GM18502 (cell line): ENCODE measurements around the gene EBLN2.
A peak's percentile ranks its signal among the peaks of the same experiment; 100 is the strongest.
"Not testable (repeated sequence)": the region's sequence is repeated elsewhere in the genome, so short reads cannot be mapped to it uniquely, and the experiment has no call there.

Source experiments
- ATAC-seq: cut with Tn5 transposase; IDR thresholded peaks from one replicate; pipeline ENCODE4 v1.9.1; 2021; ENCODE audit warnings: mild to moderate bottlenecking; ENCODE audit not compliant: unreplicated experiment, poor library complexity

The EBLN2 gene

GRCh38 chr3:73056014-73056844, 5.2 kb upstream of the EBLN2 start:
- ATAC-seq: no peak

DNA sequence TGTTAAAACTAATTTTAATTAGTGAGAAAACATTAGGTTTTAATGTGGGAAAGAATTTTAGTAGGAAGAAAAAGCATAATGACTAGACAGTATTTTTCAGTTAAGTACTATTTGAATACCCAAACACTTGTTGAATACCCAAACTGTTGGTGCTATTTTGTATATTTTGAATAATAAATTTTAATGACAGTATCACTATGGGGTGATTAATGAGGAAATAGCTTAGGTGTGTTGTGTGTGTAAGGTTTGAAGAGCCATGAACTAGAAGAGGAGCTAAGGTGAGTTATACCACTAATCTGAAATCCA, 4.7 kb upstream of the EBLN2 start:
- ATAC-seq: no peak

GRCh38 chr3:73060302-73060723, 1.1 kb upstream of the EBLN2 start:
- no peak for ATAC-seq

GRCh38 chr3:73066243-73066642, 4.8 kb downstream of the EBLN2 start:
- not testable (repeated sequence) for ATAC-seq

DNA sequence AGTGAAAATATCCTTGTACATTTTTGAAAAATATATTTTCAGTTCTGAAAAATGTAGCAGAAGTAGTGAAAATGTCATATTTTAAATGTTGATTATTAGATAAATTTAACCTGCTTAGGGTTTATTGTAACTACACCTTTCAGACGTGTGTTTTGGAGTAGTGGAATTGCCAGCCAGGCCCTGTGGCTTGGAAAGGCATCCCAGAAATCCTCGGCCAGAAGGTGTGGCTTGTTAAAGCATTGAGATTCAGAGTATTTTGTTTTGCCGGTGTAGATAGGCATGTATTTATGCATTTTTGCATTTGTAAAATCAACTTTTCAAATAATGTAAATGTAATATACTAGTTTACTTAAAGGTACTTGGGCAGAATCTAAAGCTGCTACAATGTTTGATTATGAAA, 7.0 kb downstream of the EBLN2 start:
- ATAC-seq: no peak

- no peak for ATAC-seq
These were observed 7.7 kb downstream of the EBLN2 start for GRCh38 chr3:73069187-73069586.

GRCh38 chr3:73069775-73070444, 8.5 kb downstream of the EBLN2 start:
- ATAC-seq: no peak

- no peak for ATAC-seq
These were observed 9.5 kb downstream of the EBLN2 start for GRCh38 chr3:73070675-73071575.

GRCh38 chr3:73071952-73072351, 10.5 kb downstream of the EBLN2 start:
- ATAC-seq: no peak

- ATAC-seq: no peak
These were observed 11.2 kb downstream of the EBLN2 start for GRCh38 chr3:73072634-73073033.

DNA sequence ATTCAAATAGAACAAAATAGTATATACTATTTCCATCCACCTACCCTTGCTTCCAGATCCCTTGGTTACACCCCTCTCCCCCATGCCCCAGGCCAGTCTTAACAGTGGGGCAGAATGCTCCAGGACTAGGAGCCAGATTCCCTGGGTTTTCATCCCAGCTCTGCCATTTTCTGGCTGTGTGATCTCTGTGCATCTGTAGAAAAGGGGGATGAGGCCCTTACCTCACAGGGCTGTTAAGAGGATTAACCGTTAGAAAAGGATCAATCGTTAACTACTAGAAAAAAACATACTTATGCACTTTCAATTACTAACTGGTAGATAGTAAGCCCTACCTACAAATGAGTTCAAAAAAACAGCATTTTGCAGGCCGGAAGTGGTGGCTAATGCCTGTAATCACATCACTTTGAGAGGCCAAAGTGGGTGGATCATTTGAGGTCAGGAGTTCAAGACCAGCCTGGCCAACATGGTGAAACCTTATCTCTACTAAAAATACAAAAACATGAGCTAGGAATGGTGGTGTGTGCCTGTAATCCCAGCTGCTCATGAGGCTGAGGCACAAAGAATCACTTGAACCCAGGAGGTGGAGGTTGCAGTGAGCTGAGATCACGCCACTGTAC, 11.7 kb downstream of the EBLN2 start:
- no peak for ATAC-seq

GRCh38 chr3:73074781-73075180, 13.3 kb downstream of the EBLN2 start:
- no peak for ATAC-seq

DNA sequence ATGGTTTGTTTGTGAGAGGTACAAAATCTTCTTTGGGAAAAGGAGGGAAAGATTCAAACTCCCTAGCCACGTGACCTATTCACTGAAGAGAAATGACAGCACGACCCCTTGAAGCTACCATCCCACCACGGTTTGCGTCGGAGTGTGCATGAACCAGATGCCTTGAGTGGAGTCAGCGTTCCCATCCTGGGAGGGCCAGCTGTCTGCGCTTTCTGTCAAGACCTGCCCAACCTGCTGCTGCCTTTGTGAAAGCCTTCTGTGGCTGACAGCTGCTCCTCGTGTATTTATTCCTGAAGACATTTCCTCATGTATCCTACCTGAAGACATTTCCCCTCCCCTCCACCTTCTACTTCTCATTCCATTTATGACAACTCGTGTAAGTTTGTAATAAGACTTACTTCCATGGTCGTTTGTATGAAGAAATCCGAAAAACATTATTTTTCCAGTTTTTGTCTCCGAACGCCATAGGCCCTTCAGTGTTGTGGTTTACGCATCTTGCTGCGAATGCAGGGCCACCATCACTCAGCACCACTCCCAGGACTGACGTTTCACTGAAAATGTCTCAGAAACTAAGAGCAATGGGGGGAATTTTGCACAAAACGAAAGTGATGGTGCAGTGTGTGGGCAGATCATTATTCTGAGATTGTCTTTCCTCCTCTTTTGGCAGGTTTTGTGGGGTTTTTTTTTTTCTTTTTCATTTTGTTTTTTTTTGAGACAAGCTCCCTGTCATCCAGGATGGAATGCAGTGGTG, 18.9 kb downstream of the EBLN2 start:
- ATAC-seq: peak; percentile 79

DNA sequence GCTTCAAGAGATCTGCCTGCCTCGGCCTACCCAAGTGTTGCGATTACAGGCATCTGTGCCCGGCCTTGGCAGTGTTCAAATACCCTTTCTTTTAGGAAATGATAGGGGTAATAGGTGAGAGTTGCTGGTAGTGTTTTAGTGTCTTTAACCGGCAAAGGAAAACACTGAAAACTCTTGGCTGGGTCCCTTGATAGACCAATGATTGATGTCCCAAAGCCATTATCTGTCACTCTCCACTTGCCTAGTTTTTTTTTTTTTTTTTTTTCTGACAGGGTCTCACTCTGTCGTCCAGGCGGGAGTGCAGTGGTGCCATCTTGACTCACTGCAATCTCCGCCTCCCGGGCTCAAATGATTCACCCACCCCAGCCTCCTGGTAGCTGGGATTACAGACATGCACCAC, 19.7 kb downstream of the EBLN2 start:
- ATAC-seq: no peak

DNA sequence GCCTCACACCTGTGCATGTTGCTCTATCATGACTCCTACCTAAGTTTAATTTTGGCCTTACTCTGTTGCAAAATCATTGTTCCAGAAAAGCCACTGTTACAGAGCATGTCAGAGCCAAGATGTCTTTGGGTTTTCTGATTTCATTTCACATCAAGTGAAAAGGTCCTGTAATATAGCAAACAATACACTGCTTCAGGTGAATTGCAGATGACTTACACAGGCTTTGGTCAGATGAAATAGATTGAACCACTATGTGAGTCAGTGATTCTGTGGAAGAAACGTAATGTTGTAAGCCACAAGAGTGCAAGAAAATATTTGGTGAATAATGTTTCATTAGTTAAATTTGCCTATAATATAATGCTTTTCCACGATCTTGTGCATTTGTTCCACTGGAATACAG, 22.7 kb downstream of the EBLN2 start:
- ATAC-seq: no peak

DNA sequence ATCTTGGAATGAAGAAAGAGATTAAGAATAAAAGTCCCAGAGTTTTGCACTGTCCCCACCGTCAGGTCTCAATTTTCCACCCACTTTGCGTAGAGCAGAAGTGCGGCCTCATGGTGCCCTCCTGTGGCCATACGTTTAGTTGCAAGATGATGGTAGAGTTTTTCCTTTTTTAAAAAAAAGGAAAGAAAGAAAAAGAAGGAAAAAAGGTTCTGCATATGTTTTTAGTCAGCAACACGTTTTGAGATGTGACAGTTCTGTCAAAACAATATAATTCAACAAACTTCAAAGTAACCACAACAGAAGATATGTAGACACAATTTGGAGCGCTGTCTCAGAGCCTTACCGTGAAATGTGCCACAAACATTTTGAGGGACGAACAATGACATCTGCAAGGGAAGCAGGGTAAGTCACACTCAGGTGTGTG, 24.6 kb downstream of the EBLN2 start:
- ATAC-seq: peak; percentile 65

DNA sequence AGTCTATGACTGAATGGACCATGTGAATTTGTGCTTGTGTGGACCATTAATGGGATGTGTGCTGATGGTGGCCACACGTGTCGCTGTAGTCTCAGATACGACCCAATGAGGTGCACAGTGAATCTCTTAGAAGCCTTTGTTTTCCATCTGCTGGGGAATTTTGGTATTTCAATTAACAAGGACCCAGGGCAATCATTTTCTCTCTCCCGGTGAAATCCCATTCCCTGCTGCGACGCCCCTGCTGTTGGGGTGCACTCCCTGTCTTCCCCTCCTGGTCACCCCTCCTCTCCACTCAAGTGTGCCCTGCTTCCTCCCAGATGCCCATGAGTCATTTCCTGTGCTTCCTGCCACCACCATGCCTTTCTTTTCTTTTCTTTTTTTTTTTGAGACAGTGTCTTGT, 32.7 kb downstream of the EBLN2 start:
- no peak for ATAC-seq

GRCh38 chr3:73094951-73095350, 33.5 kb downstream of the EBLN2 start:
- no peak for ATAC-seq

DNA sequence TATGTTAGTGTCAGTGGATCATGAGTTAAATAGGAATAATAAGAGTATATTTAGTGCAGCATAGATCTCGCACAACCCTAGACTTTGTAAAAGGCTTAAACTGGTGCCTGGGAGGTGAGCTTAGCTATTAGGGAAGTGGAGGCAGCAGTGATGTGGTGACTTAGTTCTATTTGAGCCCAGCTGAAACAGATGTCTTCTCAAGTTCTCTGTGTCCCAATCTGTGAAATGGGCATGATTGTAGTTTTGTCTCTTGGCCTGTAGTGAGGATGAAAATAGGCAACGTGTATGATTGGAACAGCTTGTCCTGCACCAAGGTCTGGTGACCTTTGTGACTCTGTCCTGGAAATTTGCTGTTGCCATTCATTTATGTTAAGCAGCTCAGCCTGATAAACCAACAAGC, 34.7 kb downstream of the EBLN2 start:
- no peak for ATAC-seq

- no peak for ATAC-seq
These were observed 36.6 kb downstream of the EBLN2 start for GRCh38 chr3:73098026-73098425.
